GM18909 (cell line): ENCODE results near the gene LLGL2.
A peak's percentile ranks its signal among the peaks of the same experiment; 100 is the strongest.
"Not testable (repeated sequence)": the region's sequence is repeated elsewhere in the genome, so short reads cannot be mapped to it uniquely, and the experiment has no call there.

Experiments used
- ATAC-seq: cut with Tn5 transposase; IDR thresholded peaks from one replicate; pipeline ENCODE4 v1.9.1; 2021; ENCODE audit warnings: mild to moderate bottlenecking; ENCODE audit not compliant: unreplicated experiment, poor library complexity

Gene LLGL2, protein sequence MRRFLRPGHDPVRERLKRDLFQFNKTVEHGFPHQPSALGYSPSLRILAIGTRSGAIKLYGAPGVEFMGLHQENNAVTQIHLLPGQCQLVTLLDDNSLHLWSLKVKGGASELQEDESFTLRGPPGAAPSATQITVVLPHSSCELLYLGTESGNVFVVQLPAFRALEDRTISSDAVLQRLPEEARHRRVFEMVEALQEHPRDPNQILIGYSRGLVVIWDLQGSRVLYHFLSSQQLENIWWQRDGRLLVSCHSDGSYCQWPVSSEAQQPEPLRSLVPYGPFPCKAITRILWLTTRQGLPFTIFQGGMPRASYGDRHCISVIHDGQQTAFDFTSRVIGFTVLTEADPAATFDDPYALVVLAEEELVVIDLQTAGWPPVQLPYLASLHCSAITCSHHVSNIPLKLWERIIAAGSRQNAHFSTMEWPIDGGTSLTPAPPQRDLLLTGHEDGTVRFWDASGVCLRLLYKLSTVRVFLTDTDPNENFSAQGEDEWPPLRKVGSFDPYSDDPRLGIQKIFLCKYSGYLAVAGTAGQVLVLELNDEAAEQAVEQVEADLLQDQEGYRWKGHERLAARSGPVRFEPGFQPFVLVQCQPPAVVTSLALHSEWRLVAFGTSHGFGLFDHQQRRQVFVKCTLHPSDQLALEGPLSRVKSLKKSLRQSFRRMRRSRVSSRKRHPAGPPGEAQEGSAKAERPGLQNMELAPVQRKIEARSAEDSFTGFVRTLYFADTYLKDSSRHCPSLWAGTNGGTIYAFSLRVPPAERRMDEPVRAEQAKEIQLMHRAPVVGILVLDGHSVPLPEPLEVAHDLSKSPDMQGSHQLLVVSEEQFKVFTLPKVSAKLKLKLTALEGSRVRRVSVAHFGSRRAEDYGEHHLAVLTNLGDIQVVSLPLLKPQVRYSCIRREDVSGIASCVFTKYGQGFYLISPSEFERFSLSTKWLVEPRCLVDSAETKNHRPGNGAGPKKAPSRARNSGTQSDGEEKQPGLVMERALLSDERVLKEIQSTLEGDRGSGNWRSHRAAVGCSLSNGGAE

GRCh38 chr17:75524970-75525805 is at the start of gene LLGL2:
TSS of gene LLGL2 (plus strand) at chr17:75525697. CDS start at chr17:75543427, 17,730 bp downstream.
- peak; percentile 78 for ATAC-seq

DNA sequence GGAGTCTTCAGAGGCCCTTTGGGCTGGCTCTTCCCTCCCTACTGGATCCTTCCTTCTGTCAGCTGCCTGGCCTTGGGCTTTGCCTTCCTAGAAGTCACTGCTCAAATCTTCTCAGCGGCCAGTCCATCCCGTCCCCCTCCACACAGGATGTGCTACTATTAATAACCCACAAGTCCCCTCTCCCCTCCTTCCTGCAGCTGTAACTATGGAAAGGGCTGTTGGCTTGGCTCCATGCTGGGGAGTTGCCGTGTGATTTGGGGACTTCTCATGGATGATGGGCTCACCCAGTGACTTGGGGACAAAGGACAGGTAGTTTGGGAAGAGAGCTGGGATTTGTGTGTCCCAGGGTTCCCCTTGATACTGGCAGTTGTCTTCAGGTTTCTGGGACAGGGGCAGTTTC is 49.6 kb upstream of the LLGL2 start:
- no peak for ATAC-seq

DNA sequence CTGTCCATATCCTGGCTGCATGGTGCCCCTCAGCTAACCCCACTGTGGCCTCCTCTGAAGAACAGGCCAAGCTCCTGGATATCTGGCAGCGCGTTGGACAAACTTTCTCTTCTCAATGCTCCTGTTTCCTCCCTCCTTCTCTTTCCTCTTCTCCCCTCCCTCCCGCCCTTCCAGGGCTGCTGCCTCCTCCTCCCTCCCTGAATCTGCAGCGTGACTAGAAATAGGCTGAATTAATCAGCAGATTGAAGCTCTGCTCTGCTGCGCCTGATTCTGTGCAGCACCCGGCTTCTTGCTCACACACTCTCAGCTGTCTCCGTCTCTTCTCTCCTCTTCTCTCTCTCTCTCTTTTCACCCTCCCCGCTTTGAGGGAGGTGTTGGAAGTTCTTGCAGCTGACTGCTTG is 49.2 kb upstream of the LLGL2 start:
- no peak for ATAC-seq

- no peak for ATAC-seq
These were observed 48.6 kb upstream of the LLGL2 start for GRCh38 chr17:75476752-75477489.

DNA sequence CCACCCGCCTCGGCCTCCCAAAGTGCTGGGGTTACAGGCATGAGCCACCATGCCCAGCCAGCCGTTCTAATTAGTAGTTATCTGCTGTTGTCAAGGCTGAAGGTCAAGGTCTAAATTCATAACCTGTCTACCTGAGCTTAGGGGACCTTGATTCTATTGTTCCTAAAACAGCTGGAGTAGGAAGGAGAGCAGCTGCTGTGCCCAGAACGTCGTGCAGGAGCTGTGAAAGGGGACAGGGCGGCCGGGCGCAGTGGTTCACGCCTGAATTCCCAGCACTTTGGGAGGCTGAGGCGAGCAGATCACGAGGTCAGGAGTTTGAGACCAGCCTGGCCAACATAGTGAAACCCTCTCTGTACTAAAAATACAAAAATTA is 48.0 kb upstream of the LLGL2 start:
- not testable (repeated sequence) for ATAC-seq

- ATAC-seq: no peak
These were observed 47.0 kb upstream of the LLGL2 start for GRCh38 chr17:75478508-75478907.

DNA sequence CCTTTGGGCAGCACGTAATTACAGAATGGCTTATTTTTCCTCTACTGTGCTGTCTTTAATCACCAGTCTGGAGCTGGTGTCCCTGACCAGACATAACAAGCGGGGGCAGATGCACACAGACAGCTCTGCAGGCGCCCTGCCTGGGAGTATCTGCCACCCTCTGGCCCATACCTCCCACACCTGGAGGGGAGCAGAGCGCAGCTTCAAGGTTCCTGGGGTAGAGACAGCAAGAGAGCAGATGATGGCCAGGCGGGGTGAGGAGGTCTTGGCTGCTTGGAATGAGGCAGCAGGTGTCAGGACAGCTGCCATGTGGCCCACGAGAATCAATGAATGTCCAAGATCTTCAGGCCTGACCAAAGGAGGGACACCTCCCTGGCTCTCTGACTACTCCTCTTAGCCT is 45.2 kb upstream of the LLGL2 start:
- no peak for ATAC-seq

- ATAC-seq: no peak
These were observed 44.1 kb upstream of the LLGL2 start for GRCh38 chr17:75481194-75482068.

DNA sequence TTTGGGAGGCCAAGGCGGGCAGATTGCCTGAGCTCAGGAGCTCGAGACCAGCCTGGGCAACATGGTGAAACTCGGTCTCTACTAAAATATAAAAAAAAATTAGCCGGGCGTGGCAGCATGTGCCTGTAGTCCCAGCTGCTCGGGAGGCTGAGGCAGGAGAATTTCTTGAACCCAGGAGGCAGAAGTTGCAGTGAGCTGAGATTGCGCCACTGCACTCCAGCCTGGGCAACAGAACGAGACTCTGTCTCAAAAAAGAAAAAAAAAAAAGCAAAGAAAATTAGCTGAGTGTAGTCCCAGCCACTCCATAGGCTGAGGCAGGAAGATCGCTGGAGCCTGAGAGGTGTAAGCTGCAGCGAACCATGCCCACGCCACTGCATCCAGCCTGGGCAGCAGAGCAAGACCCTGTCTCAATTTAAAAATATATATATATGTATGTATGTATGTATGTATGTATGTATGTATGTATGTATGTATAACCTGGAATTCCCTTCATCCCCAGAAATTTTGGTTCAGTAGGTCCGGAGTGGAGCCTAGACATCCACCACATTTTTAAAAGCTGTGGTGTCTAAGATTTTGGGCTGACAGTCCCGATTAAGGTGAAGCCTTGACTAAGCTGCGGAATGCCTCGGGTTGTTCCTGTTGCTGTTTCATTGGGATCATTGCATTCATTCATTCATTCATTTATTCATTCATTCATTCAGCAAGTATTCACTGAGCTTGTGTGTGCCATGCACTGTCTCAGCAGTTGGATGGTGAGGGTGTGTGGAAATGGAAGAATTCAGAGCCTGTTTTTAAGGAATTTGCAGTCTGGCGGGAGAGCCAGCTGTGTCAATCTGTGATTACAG is 43.2 kb upstream of the LLGL2 start:
- ATAC-seq: no peak

DNA sequence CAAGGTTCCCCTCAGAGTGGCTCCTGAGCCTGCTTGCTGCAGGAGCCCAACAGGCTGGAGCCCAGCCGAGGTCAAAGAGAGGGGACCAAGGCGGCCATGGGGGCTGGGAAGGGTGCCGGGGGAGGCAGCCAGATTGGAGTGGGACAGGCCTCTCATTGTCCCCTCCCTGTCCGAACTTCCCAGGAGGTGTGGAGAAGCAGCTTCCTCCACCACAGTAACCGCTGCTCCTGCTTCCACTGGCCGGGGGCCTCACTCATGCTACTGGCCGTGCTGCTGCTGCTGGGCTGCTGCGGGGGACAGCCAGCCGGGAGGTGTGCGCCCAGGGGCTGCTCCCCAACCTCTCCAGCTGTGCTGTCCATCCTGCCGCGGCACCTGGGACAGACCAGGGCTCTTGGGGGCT is 39.8 kb upstream of the LLGL2 start:
- ATAC-seq: no peak

- no peak for ATAC-seq
These were observed 39.3 kb upstream of the LLGL2 start for GRCh38 chr17:75486151-75486550.

DNA sequence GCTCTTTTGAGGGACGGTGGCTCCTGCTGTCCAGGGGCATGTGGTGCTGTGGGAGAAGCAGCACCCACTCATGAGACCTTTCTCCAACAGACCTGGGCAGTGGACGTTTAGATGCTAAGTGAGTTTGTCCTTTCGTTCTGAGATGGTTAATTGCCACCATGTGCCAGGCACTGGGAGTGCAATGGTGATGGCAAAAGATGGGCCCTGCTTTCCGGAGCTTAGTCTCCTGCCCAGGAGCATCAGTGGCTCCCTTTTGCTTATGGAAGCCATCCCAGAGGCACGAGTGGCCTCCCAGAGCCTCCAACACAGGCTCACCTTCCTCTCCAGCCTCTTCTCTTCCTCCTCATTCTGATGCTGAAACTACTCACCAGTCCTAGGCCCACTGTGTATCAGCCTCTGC is 38.5 kb upstream of the LLGL2 start:
- no peak for ATAC-seq

- ATAC-seq: no peak
These were observed 38.0 kb upstream of the LLGL2 start for GRCh38 chr17:75487351-75488070.

GRCh38 chr17:75488693-75489510 is 36.6 kb upstream of the LLGL2 start:
- ATAC-seq: no peak

GRCh38 chr17:75489511-75489955 is 36.0 kb upstream of the LLGL2 start:
- no peak for ATAC-seq

- no peak for ATAC-seq
These were observed 35.2 kb upstream of the LLGL2 start for GRCh38 chr17:75490173-75490743.
